Hematopoietic multipotent progenitor cell treated with erythropoietin and hydrocortisone succinate and interleukin-3 and kit ligand, for 17 days (in vitro differentiated cells): Measurements from ENCODE around the gene LAMA4.

Source experiments
- DNase-seq: peaks from one replicate; pipeline ENCODE4 v3.0.0-alpha.2; 2015; ENCODE audit warnings: low spot score

The LAMA4 gene

GRCh38 chr6:112237066-112237465 is 17.3 kb downstream of the LAMA4 start:
- no peak for DNase-seq

GRCh38 chr6:112235956-112236355 is 18.4 kb downstream of the LAMA4 start:
- DNase-seq: no peak

GRCh38 chr6:112234601-112235000 is 19.8 kb downstream of the LAMA4 start:
- no peak for DNase-seq

GRCh38 chr6:112233847-112234246 is 20.5 kb downstream of the LAMA4 start:
- DNase-seq: no peak

- DNase-seq: no peak
These were observed 21.5 kb downstream of the LAMA4 start for GRCh38 chr6:112232845-112233256.

- DNase-seq: no peak
These were observed 22.7 kb downstream of the LAMA4 start for GRCh38 chr6:112231594-112232060.

- DNase-seq: no peak
These were observed 23.2 kb downstream of the LAMA4 start for GRCh38 chr6:112231164-112231563.

- DNase-seq: no peak
These were observed 25.7 kb downstream of the LAMA4 start for GRCh38 chr6:112228480-112229332.

- DNase-seq: no peak
These were observed 26.4 kb downstream of the LAMA4 start for GRCh38 chr6:112227992-112228391.

- DNase-seq: no peak
These were observed 27.0 kb downstream of the LAMA4 start for GRCh38 chr6:112227411-112227810.

GRCh38 chr6:112225691-112226090 is 28.7 kb downstream of the LAMA4 start:
- no peak for DNase-seq

GRCh38 chr6:112224088-112224487 is 30.3 kb downstream of the LAMA4 start:
- no peak for DNase-seq

GRCh38 chr6:112223070-112223861 is 31.1 kb downstream of the LAMA4 start:
- no peak for DNase-seq

- DNase-seq: no peak
These were observed 32.1 kb downstream of the LAMA4 start for GRCh38 chr6:112221981-112222852.

GRCh38 chr6:112221561-112221960 is 32.8 kb downstream of the LAMA4 start:
- DNase-seq: no peak

- no peak for DNase-seq
These were observed 35.8 kb downstream of the LAMA4 start for GRCh38 chr6:112218563-112218962.

GRCh38 chr6:112216662-112217551 is 37.5 kb downstream of the LAMA4 start:
- DNase-seq: no peak

GRCh38 chr6:112215488-112216284 is 38.7 kb downstream of the LAMA4 start:
- no peak for DNase-seq

GRCh38 chr6:112214739-112215269 is 39.6 kb downstream of the LAMA4 start:
- DNase-seq: no peak

- no peak for DNase-seq
These were observed 43.5 kb downstream of the LAMA4 start for GRCh38 chr6:112210852-112211251.
